Peyer's patch (tissue), 4 donors: Measurements from ENCODE around the gene EDN1. TPM values are rescaled to one million over a fixed set of nuclear protein-coding genes. Genes with fewer than 3 reads are reported as not detected.

Experiments
- DNase-seq, 3 donors: peaks; one replicate each; pipeline ENCODE4 v3.0.0-alpha.2; 2017 to 2019
- H3K27ac ChIP-seq, 4 donors: fragments of 200-600 bp; sonication (generic); one replicate each; pipeline ENCODE4 v1.5.1; 2016 to 2019
- H3K27me3 ChIP-seq, 2 donors: fragments of 200-600 bp; sonication (generic); one replicate each; pipeline ENCODE4 v1.5.1; 2019
- H3K36me3 ChIP-seq, 3 donors: fragments of 200-600 bp; sonication (generic); one replicate each; pipeline ENCODE4 v1.5.1; 2016 to 2019
- H3K4me1 ChIP-seq, 4 donors: fragments of 200-600 bp; sonication (generic); one replicate each; pipeline ENCODE4 v1.5.1; 2016 to 2019
- H3K4me3 ChIP-seq, 4 donors: fragments of 200-600 bp; sonication (generic); 1 replicate in 3 of 4; 2 replicates in 1 of 4; pipeline ENCODE4 v1.5.1; 2016 to 2019; ENCODE audit warnings: mild to moderate bottlenecking in 1 of 4
- H3K9me3 ChIP-seq, 4 donors: fragments of 200-600 bp; sonication (generic); one replicate each; pipeline ENCODE4 v1.5.1; 2016 to 2019; ENCODE audit warnings: mild to moderate bottlenecking in 1 of 4
- CTCF ChIP-seq, 6 experiments: fragments of 450-650 bp in 4 of 6; fragments of 200-600 bp in 2 of 6; sonication (generic) in 1 of 6; IDR thresholded peaks; one replicate each; pipeline ENCODE4 v1.5.1; 2017 to 2019; ENCODE audit warnings: antibody characterized with exemption in 6 of 6, mild to moderate bottlenecking in 3 of 6, moderate library complexity in 1 of 6
- POLR2A ChIP-seq, 2 donors: fragments of 450-650 bp; IDR thresholded peaks; one replicate each; pipeline ENCODE4 v1.5.1; 2017; ENCODE audit warnings: antibody characterized with exemption in 2 of 2, mild to moderate bottlenecking in 2 of 2, moderate library complexity in 2 of 2
- total RNA-seq, 4 donors: library from RNA; depleted of rRNA; stranded (reverse); fragments of >200 nt; gene quantifications; one replicate each; pipeline ENCODE4 v1.1.0, GENCODE V29; 2016

EDN1 gene
- total RNA-seq, 4 donors from 2014 or later = 5.8 to 19.0 (median 13.5) TPM

GRCh38 chr6:12270551-12271230 is 19.5 kb upstream of the EDN1 start:
- H3K9me3 ChIP-seq = no peaks in the 10 kb centered on the region
- no peak for DNase-seq
- H3K27ac ChIP-seq = no peak overlapping the region

GRCh38 chr6:12271594-12271993 is 18.6 kb upstream of the EDN1 start:
- Histone ChIP-seq H3K27me3 (no peaks in the 10 kb centered on the region), H3K9me3 (no peaks in the 10 kb centered on the region), H3K27ac (no peak overlapping the region), H3K4me1 (no peaks in the 10 kb centered on the region), H3K36me3 (no peaks in the 10 kb centered on the region), H3K4me3 (no peak overlapping the region)
- TF ChIP-seq CTCF (IDR thresholded peaks at IDR 0.05) (no peak), POLR2A (IDR thresholded peaks at IDR 0.05) (no peak)
- DNase-seq = no peak

More at GRCh38 chr6:12270551-12271230, 19.5 kb upstream of the EDN1 start:
- TF ChIP-seq POLR2A (IDR thresholded peaks at IDR 0.05) (no peak), CTCF (IDR thresholded peaks at IDR 0.05) (no peak)
- Histone ChIP-seq H3K36me3 (no peaks in the 10 kb centered on the region), H3K4me1 (peaks cover 0 to 3% (median 0%) of the 10 kb centered on the region in 4 donors), H3K27me3 (no peaks in the 10 kb centered on the region), H3K4me3 (no peak overlapping the region)

- H3K4me1 ChIP-seq = no peaks in the 10 kb centered on the region
- DNase-seq = no peak
- no peak overlapping the region for H3K4me3 ChIP-seq
- no peak overlapping the region for H3K27ac ChIP-seq
- H3K9me3 ChIP-seq = no peaks in the 10 kb centered on the region
- no peaks in the 10 kb centered on the region for H3K27me3 ChIP-seq
- TF ChIP-seq CTCF (IDR thresholded peaks at IDR 0.05) = no peak
- TF ChIP-seq POLR2A (IDR thresholded peaks at IDR 0.05) = no peak
- H3K36me3 ChIP-seq = no peaks in the 10 kb centered on the region
Observed at GRCh38 chr6:12271997-12272396, 18.2 kb upstream of the EDN1 start.

- Histone ChIP-seq H3K27me3 (no peaks in the 10 kb centered on the region), H3K4me1 (peaks cover 0 to 6% (median 0%) of the 10 kb centered on the region in 4 donors), H3K27ac (no peak overlapping the region), H3K36me3 (no peaks in the 10 kb centered on the region), H3K4me3 (no peak overlapping the region), H3K9me3 (no peaks in the 10 kb centered on the region)
- DNase-seq = no peak
- TF ChIP-seq POLR2A (IDR thresholded peaks at IDR 0.05) = no peak
- no peak for TF ChIP-seq CTCF (IDR thresholded peaks at IDR 0.05)
Observed at GRCh38 chr6:12275107-12275506, 15.1 kb upstream of the EDN1 start.

GRCh38 chr6:12276930-12277315 is 13.2 kb upstream of the EDN1 start:
- Histone ChIP-seq H3K27ac (peak overlapping the region in 1 of 4 donors; percentile 66), H3K36me3 (no peaks in the 10 kb centered on the region), H3K9me3 (no peaks in the 10 kb centered on the region), H3K4me3 (no peak overlapping the region), H3K27me3 (no peaks in the 10 kb centered on the region), H3K4me1 (peaks cover 0 to 6% (median 0%) of the 10 kb centered on the region in 4 donors)
- TF ChIP-seq POLR2A (IDR thresholded peaks at IDR 0.05) = no peak
- DNase-seq = no peak

GRCh38 chr6:12277386-12277785 is 12.8 kb upstream of the EDN1 start:
- Histone ChIP-seq H3K27ac (no peak overlapping the region), H3K4me3 (no peak overlapping the region), H3K36me3 (no peaks in the 10 kb centered on the region), H3K27me3 (no peaks in the 10 kb centered on the region), H3K9me3 (no peaks in the 10 kb centered on the region), H3K4me1 (peaks cover 0 to 6% (median 0%) of the 10 kb centered on the region in 4 donors)
- no peak for DNase-seq
- TF ChIP-seq CTCF (IDR thresholded peaks at IDR 0.05) = no peak
- TF ChIP-seq POLR2A (IDR thresholded peaks at IDR 0.05) = no peak
